HG02943 (cell line): Measurements from ENCODE around the gene SBNO2.
"Not testable (repeated sequence)": the region's sequence is repeated elsewhere in the genome, so short reads cannot be mapped to it uniquely, and the experiment has no call there.

Source experiments
- ATAC-seq: cut with Tn5 transposase; IDR thresholded peaks from one replicate; pipeline ENCODE4 v1.9.1; 2021; ENCODE audit warnings: mild to moderate bottlenecking, low read depth, moderate library complexity; ENCODE audit not compliant: unreplicated experiment

SBNO2 gene

GRCh38 chr19:1206864-1207450, 32.9 kb upstream of the SBNO2 start:
- ATAC-seq, result no peak

- ATAC-seq, result no peak
Observed at GRCh38 chr19:1206150-1206863, 32.2 kb upstream of the SBNO2 start.

GRCh38 chr19:1205114-1206099, 31.3 kb upstream of the SBNO2 start, which contains the start of gene STK11:
Gene STK11 (plus strand): TSS chr19:1205778. CDS start chr19:1206914, 1,136 bp downstream.
- peak; percentile 85 for ATAC-seq

GRCh38 chr19:1200614-1201013, 26.5 kb upstream of the SBNO2 start:
- ATAC-seq, result not testable (repeated sequence)

- no peak for ATAC-seq
Observed at GRCh38 chr19:1199531-1199930, 25.5 kb upstream of the SBNO2 start.

GRCh38 chr19:1189419-1189818, 15.4 kb upstream of the SBNO2 start:
- no peak for ATAC-seq

GRCh38 chr19:1183543-1184172, 9.6 kb upstream of the SBNO2 start:
- ATAC-seq, result no peak

- ATAC-seq, result no peak
Observed at GRCh38 chr19:1182727-1183126, 8.7 kb upstream of the SBNO2 start.

- ATAC-seq, result no peak
Observed at GRCh38 chr19:1182068-1182467, 8.0 kb upstream of the SBNO2 start.

- no peak for ATAC-seq
Observed at GRCh38 chr19:1181606-1182005, 7.5 kb upstream of the SBNO2 start.

- no peak for ATAC-seq
Observed at GRCh38 chr19:1177322-1178114, 3.5 kb upstream of the SBNO2 start.

- no peak for ATAC-seq
Observed at GRCh38 chr19:1173159-1173844, 766 bp downstream of the SBNO2 start.

GRCh38 chr19:1172353-1173158, 1.5 kb downstream of the SBNO2 start:
- ATAC-seq, result no peak

GRCh38 chr19:1171755-1172352, 2.2 kb downstream of the SBNO2 start:
- no peak for ATAC-seq

GRCh38 chr19:1170938-1171754, 2.9 kb downstream of the SBNO2 start:
- ATAC-seq, result no peak

- no peak for ATAC-seq
Observed at GRCh38 chr19:1169921-1170885, 3.9 kb downstream of the SBNO2 start.
